ENCODE results near the gene STARD13.
A peak's percentile ranks its signal among the peaks of the same experiment; 100 is the strongest.

Gene STARD13

DNA sequence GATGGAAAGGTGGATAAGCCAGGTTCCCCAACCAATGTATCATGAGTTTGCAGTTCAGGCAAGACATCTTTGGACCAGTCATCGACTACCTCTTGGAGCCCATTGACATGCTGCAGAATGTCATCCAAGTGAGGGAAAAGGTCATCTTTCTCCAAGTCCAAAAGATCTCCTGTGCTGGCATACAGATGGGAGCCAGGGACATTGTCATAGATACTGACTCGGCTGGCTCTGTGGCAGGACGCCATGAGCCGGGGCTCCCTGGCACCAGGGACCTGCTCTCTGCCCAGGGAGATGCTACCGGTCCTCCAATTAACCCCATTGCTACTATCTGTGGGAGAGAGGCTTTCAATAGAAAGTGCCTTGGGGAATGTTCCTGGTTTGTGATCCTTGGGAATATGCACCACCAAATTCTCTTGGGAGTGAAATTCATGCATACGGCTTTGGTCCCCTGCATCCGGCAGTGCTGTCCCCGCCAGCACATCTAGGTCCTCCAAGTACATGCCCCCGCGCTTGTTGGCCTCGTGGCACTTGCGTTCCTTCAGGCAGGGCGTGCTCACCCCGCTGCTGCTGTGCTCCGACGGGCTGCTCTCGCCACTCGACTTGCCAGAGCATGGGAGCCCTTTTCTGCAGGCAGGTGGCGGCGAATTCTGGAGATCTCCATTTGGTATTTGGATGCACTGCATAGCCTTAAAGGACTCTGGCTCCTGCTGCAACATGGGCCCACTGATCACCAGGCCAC lies 156.3 kb downstream of the STARD13 start:
- H3K4me3 ChIP-seq (ENCODE audit: insufficient read length, low read depth), result no peak overlapping the region
- DNase-seq (ENCODE audit: low read depth, low spot score), result no peak
- H3K27me3 ChIP-seq (ENCODE audit: insufficient read depth, insufficient read length), result no peaks in the 10 kb centered on the region
- TF ChIP-seq ZNF274 (IDR thresholded peaks at IDR 0.05; ENCODE audit: low read depth, low read length), result no peak
- TF ChIP-seq SUZ12 (IDR thresholded peaks at IDR 0.05; ENCODE audit: extremely low read depth, insufficient read depth, insufficient read length), result no peak
- no peak for TF ChIP-seq YY1 (IDR thresholded peaks at IDR 0.05; ENCODE audit: insufficient read depth, insufficient read length)
- H3K36me3 ChIP-seq (ENCODE audit: insufficient read depth, insufficient read length, low read length), result peaks cover 18% of the 10 kb centered on the region
- no peak overlapping the region for H3K9ac ChIP-seq (ENCODE audit: insufficient read length, low read depth)
- H3K4me1 ChIP-seq (ENCODE audit: insufficient read depth, insufficient read length), result no peaks in the 10 kb centered on the region
- H3K9me3 ChIP-seq (ENCODE audit: insufficient read depth, low read length), result no peaks in the 10 kb centered on the region

DNA sequence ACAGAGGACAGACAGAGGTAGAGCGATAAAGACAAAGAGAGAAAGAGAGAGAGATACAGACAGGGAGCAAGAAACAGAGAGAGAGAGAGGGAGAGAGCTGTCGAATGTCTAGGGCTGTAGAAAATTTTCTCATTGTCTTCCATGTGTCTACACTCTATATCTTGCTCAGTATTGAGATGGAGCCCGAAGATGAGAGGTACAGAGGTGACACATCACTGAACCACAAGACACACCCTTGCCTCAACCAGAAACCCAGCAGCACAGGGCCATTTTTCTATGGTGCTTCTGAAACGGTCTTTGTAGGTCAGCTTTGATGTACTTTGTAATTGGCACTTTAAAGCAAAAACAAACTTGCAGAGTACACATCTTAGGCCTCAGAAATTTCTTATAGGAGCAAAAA lies 157.4 kb downstream of the STARD13 start:
- H3K9me3 ChIP-seq (ENCODE audit: insufficient read depth, low read length), result no peaks in the 10 kb centered on the region
- no peak for DNase-seq (ENCODE audit: low read depth, low spot score)
- H3K27me3 ChIP-seq (ENCODE audit: insufficient read depth, insufficient read length), result no peaks in the 10 kb centered on the region
- peaks cover 18% of the 10 kb centered on the region for H3K36me3 ChIP-seq (ENCODE audit: insufficient read depth, insufficient read length, low read length)
- H3K4me1 ChIP-seq (ENCODE audit: insufficient read depth, insufficient read length), result peaks cover 5% of the 10 kb centered on the region
- H3K9ac ChIP-seq (ENCODE audit: insufficient read length, low read depth), result no peak overlapping the region
- TF ChIP-seq YY1 (IDR thresholded peaks at IDR 0.05; ENCODE audit: insufficient read depth, insufficient read length), result no peak
- H3K4me3 ChIP-seq (ENCODE audit: insufficient read length, low read depth), result no peak overlapping the region

DNA sequence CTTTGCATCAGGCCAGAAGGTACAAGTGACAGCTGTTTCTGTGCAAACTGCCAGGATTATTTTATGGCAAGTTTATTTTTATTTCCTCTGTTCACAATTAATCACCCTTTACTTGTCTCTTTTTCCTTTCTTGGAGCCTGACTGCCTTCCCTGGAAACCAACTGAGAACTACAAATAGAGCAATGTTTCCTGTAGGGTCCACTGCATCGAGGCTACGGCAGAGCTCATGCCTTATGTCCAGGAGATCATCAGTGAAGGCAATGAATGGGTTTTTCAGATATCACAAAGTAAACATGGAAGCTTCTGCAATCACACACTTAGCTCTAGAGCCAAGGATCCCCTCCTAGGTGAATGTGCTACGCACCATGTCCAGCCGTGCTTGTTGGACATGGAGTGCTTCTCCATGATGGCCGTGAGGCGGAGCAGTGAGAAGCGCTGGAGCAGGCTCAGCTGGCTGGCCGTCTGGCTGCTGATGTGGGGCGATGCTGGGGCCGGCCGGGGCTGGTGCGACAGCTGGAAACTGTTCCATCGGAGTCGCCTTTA lies 158.5 kb downstream of the STARD13 start:
- no peak for DNase-seq (ENCODE audit: low read depth, low spot score)
- H3K9me3 ChIP-seq (ENCODE audit: insufficient read depth, low read length), result no peaks in the 10 kb centered on the region
- H3K9ac ChIP-seq (ENCODE audit: insufficient read length, low read depth), result no peak overlapping the region

DNA sequence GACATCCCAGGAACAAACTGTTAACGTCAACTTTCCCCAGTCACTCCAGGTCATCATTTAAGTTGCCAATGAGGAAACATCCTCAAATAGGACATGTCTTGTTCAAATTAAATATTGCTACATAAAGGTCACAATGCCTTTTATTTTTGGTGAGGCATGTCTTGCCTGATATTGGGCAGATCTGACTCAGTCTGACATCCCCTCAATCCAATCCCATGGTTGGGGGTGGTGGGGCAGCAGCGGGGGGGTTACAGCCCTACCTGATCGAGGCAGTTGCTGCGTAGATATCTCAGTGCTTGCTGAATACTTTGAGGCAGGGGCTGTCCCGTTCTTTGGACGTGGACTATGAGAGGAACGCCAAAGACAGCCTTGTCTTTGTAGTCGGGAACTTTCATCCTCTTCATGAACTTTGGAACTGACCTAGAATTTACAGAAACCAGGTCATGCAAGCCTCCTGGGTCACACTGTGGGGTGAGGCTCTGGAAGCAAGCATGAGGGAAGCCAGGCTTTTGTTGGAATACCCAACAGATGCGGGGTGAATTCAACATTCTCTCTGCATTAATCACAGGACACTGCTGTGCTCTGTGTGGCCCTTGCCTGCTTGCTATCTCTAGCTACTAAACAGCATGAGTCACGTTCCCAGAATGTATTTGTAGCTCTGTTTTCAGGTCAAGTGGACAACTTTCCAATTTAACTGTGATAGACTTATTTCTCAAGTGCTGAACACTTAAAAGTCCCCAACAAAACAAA lies 159.6 kb downstream of the STARD13 start:
- no peaks in the 10 kb centered on the region for H3K27me3 ChIP-seq (ENCODE audit: insufficient read depth, insufficient read length)

More for the DNA sequence above, 158.5 kb downstream of the STARD13 start:
- H3K4me3 ChIP-seq (ENCODE audit: insufficient read length, low read depth), result no peak overlapping the region
- TF ChIP-seq SUZ12 (IDR thresholded peaks at IDR 0.05; ENCODE audit: extremely low read depth, insufficient read depth, insufficient read length), result no peak
- no peak for TF ChIP-seq YY1 (IDR thresholded peaks at IDR 0.05; ENCODE audit: insufficient read depth, insufficient read length)
- no peak for TF ChIP-seq ZNF274 (IDR thresholded peaks at IDR 0.05; ENCODE audit: low read depth, low read length)
- peaks cover 18% of the 10 kb centered on the region for H3K36me3 ChIP-seq (ENCODE audit: insufficient read depth, insufficient read length, low read length)
- peaks cover 5% of the 10 kb centered on the region for H3K4me1 ChIP-seq (ENCODE audit: insufficient read depth, insufficient read length)
- H3K27me3 ChIP-seq (ENCODE audit: insufficient read depth, insufficient read length), result no peaks in the 10 kb centered on the region

DNA sequence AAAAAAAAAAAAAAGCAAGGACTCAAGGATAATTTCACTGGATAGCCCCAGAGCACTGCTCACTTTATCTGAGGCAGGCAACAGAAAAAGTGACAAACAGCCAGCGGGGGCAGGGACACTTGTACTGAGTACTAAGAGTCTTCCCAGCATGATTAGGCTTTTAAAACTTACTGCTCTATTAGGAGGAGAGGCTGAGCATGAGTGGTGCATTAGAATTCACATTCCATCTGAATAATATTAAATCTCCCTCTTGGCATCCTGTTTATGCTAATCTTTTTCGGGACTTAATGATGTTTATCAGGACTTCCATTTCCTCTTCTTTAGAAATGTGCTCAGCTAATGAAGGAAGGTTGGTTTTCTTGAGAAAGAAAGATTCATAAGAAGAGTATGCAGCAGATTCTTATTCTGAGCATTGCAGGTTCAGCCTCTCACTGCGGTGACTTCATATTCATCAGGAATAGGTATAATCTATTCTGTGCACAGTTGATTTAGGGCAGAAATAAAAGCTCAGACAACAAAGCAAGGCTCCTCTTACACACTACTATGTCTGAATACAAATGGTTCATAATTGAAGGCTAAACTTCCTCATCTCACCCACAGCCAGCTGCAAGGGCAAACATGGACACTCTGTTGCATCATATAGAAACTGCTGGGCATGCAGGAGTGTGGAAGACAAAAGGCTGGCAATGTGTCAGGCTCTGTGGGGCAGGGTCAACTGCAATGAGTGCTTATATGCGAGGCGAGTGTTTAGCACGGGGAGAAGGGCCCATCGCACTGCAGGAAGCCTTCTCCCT lies 162.3 kb downstream of the STARD13 start:
- Histone ChIP-seq H3K4me1 (ENCODE audit: insufficient read depth, insufficient read length) (peaks cover 5% of the 10 kb centered on the region), H3K36me3 (ENCODE audit: insufficient read depth, insufficient read length, low read length) (peaks cover 12% of the 10 kb centered on the region), H3K9me3 (ENCODE audit: insufficient read depth, low read length) (no peaks in the 10 kb centered on the region), H3K27me3 (ENCODE audit: insufficient read depth, insufficient read length) (no peaks in the 10 kb centered on the region), H3K4me3 (ENCODE audit: insufficient read length, low read depth) (no peak overlapping the region), H3K9ac (ENCODE audit: insufficient read length, low read depth) (no peak overlapping the region)
- TF ChIP-seq ZNF274 (IDR thresholded peaks at IDR 0.05; ENCODE audit: low read depth, low read length) (no peak), YY1 (IDR thresholded peaks at IDR 0.05; ENCODE audit: insufficient read depth, insufficient read length) (no peak), SUZ12 (IDR thresholded peaks at IDR 0.05; ENCODE audit: extremely low read depth, insufficient read depth, insufficient read length) (no peak)
- DNase-seq (ENCODE audit: low read depth, low spot score), result no peak

More for the DNA sequence above, 159.6 kb downstream of the STARD13 start:
- H3K9me3 ChIP-seq (ENCODE audit: insufficient read depth, low read length), result no peaks in the 10 kb centered on the region
- DNase-seq (ENCODE audit: low read depth, low spot score), result peak; percentile 35
- no peak overlapping the region for H3K9ac ChIP-seq (ENCODE audit: insufficient read length, low read depth)
- TF ChIP-seq SUZ12 (IDR thresholded peaks at IDR 0.05; ENCODE audit: extremely low read depth, insufficient read depth, insufficient read length), result no peak
- TF ChIP-seq ZNF274 (IDR thresholded peaks at IDR 0.05; ENCODE audit: low read depth, low read length), result no peak
- TF ChIP-seq YY1 (IDR thresholded peaks at IDR 0.05; ENCODE audit: insufficient read depth, insufficient read length), result no peak
- peaks cover 5% of the 10 kb centered on the region for H3K4me1 ChIP-seq (ENCODE audit: insufficient read depth, insufficient read length)
- H3K36me3 ChIP-seq (ENCODE audit: insufficient read depth, insufficient read length, low read length), result peaks cover 18% of the 10 kb centered on the region
- H3K4me3 ChIP-seq (ENCODE audit: insufficient read length, low read depth), result no peak overlapping the region

DNA sequence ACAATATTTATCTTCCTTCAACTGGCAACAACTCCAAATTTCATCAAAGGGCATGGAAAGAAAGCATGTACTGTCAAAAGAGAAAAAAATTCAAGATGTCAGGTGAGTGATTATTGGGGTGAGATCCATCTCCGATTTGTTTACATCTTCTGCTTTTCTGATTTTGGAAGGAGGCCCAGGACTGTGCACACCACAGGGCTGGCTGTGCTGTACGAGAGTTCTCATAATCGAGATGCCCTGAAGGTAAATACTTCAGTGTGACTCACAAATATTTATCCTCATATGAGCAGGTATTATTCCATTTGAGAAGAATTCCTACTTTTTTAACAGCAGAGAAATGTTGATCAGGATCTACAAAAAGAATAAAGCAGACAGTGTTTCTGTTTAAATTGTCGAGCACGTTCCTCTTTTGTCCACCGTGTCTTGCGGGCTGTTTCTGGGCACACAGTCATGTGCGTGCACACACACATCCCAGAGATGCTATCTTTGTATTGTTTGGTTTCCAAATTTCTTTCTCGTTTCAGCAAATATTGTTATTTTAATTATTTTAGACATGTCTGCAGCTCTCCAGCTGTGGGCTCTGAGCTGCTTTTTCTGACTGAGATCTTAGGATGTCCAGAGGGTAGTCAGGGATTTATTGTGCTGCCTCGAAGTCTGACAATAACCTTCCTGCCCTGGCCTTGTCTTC lies 165.6 kb downstream of the STARD13 start:
- no peak overlapping the region for H3K9ac ChIP-seq (ENCODE audit: insufficient read length, low read depth)
- H3K4me3 ChIP-seq (ENCODE audit: insufficient read length, low read depth), result no peak overlapping the region
- no peak for DNase-seq (ENCODE audit: low read depth, low spot score)
- TF ChIP-seq SUZ12 (IDR thresholded peaks at IDR 0.05; ENCODE audit: extremely low read depth, insufficient read depth, insufficient read length) (no peak), YY1 (IDR thresholded peaks at IDR 0.05; ENCODE audit: insufficient read depth, insufficient read length) (no peak), ZNF274 (IDR thresholded peaks at IDR 0.05; ENCODE audit: low read depth, low read length) (no peak)
- H3K4me1 ChIP-seq (ENCODE audit: insufficient read depth, insufficient read length), result peaks cover 5% of the 10 kb centered on the region
- no peaks in the 10 kb centered on the region for H3K27me3 ChIP-seq (ENCODE audit: insufficient read depth, insufficient read length)
- H3K9me3 ChIP-seq (ENCODE audit: insufficient read depth, low read length), result no peaks in the 10 kb centered on the region
- H3K36me3 ChIP-seq (ENCODE audit: insufficient read depth, insufficient read length, low read length), result peaks cover 18% of the 10 kb centered on the region

Measured in NT2/D1 (cell line).